ENCODE measurements around the gene WWC2.

GRCh38 chr4:183244506-183244905 lies 145.4 kb downstream of the WWC2 start:
- TF ChIP-seq, protein P1, sequence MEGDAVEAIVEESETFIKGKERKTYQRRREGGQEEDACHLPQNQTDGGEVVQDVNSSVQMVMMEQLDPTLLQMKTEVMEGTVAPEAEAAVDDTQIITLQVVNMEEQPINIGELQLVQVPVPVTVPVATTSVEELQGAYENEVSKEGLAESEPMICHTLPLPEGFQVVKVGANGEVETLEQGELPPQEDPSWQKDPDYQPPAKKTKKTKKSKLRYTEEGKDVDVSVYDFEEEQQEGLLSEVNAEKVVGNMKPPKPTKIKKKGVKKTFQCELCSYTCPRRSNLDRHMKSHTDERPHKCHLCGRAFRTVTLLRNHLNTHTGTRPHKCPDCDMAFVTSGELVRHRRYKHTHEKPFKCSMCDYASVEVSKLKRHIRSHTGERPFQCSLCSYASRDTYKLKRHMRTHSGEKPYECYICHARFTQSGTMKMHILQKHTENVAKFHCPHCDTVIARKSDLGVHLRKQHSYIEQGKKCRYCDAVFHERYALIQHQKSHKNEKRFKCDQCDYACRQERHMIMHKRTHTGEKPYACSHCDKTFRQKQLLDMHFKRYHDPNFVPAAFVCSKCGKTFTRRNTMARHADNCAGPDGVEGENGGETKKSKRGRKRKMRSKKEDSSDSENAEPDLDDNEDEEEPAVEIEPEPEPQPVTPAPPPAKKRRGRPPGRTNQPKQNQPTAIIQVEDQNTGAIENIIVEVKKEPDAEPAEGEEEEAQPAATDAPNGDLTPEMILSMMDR (IDR thresholded peaks at IDR 0.05; ENCODE audit: insufficient read depth, low read length, poor library complexity, severe bottlenecking) = no peak
- TF ChIP-seq EZH2phosphoT487 (conservative IDR thresholded peaks at IDR 0.05; ENCODE audit: low read length) = no peak
